ENCODE data around the gene CREM. TPM values are rescaled to one million over a fixed set of nuclear protein-coding genes. Genes with fewer than 3 reads are reported as not detected.

CREM gene
- polyA plus RNA-seq, 1 of the 3 experiments (the other 2 are of a cell fraction): 41.4 TPM

GRCh38 chr10:35236739-35237138, 110.1 kb downstream of the CREM start:
- Histone ChIP-seq H3K4me3 (ENCODE audit: low read depth in 2 of 2, low read length in 1 of 2) (no peak overlapping the region), H3K9me3 (no peaks in the 10 kb centered on the region), H3K27me3 (ENCODE audit: insufficient read depth) (no peaks in the 10 kb centered on the region), H2AFZ (ENCODE audit: low read depth) (no peak overlapping the region), H3K36me3 (replicated peaks in 1 of 2; ENCODE audit: control insufficient read depth in 1 of 2, insufficient read depth in 2 of 2, low read length in 1 of 2) (no peaks in the 10 kb centered on the region), H3K4me2 (no peak overlapping the region), H3K9me2 (no peaks in the 10 kb centered on the region), H3K4me1 (ENCODE audit: control insufficient read depth in 1 of 2, insufficient read depth in 2 of 2, low read depth in 1 of 2, low read length in 1 of 2) (no peaks in the 10 kb centered on the region), H3F3A (replicated peaks; ENCODE audit: insufficient read depth) (no peaks in the 10 kb centered on the region), H3K79me2 (ENCODE audit: insufficient read depth) (no peaks in the 10 kb centered on the region), H4K20me1 (ENCODE audit: insufficient read depth) (no peaks in the 10 kb centered on the region), H3K27ac (ENCODE audit: low read depth in 2 of 2, low read length in 1 of 2) (no peak overlapping the region), H3K9ac (no peak overlapping the region)
- TF ChIP-seq RAD21 (IDR thresholded peaks at IDR 0.05; ENCODE audit: low read length) (peak; percentile 51), GATA2 (CRISPR knock-in tag; IDR thresholded peaks at IDR 0.05) (no peak), CTCF (IDR thresholded peaks at IDR 0.05) (peak; percentile 27), MXI1 (IDR thresholded peaks at IDR 0.05; ENCODE audit: low read depth, low read length) (no peak), NFIC (IDR thresholded peaks at IDR 0.05; ENCODE audit: borderline replicate concordance) (no peak), SMC3 (IDR thresholded peaks at IDR 0.05; ENCODE audit: low read depth, low read length) (peak; percentile 29)
- 73% methylated on average over 3 of the region's 3 CpGs for WGBS (ENCODE audit: low lambda C conversion rate)
- POLR2A ChIA-PET: no interaction called here
- DNase-seq: no peak
- CTCF ChIA-PET: interaction anchor here (0.9 to 1.0 kb wide), 2 partner anchors 10 to 25 kb away, joined by 3 to 4 read pairs; no protein-coding TSS in a partner anchor

GRCh38 chr10:35237766-35238512, 111.3 kb downstream of the CREM start:
- CTCF ChIA-PET: interaction anchor here (1.1 to 2.3 kb wide), 2 partner anchors 325 to 397 kb away, joined by 3 to 10 read pairs; no protein-coding TSS in a partner anchor
- Histone ChIP-seq H3K4me1 (ENCODE audit: control insufficient read depth in 1 of 2, insufficient read depth in 2 of 2, low read depth in 1 of 2, low read length in 1 of 2) (no peaks in the 10 kb centered on the region), H3K4me3 (ENCODE audit: low read depth in 2 of 2, low read length in 1 of 2) (no peak overlapping the region), H3K9me2 (no peaks in the 10 kb centered on the region), H3K4me2 (no peak overlapping the region), H2AFZ (ENCODE audit: low read depth) (no peak overlapping the region), H3K27ac (ENCODE audit: low read depth in 2 of 2, low read length in 1 of 2) (no peak overlapping the region), H3K9me3 (no peaks in the 10 kb centered on the region), H3K79me2 (ENCODE audit: insufficient read depth) (no peaks in the 10 kb centered on the region), H3K9ac (no peak overlapping the region), H3K27me3 (ENCODE audit: insufficient read depth) (no peaks in the 10 kb centered on the region), H3F3A (replicated peaks; ENCODE audit: insufficient read depth) (no peaks in the 10 kb centered on the region), H4K20me1 (ENCODE audit: insufficient read depth) (no peaks in the 10 kb centered on the region), H3K36me3 (replicated peaks in 1 of 2; ENCODE audit: control insufficient read depth in 1 of 2, insufficient read depth in 2 of 2, low read length in 1 of 2) (no peaks in the 10 kb centered on the region)
- POLR2A ChIA-PET: no interaction called here
- no peak for DNase-seq
- TF ChIP-seq, protein P1, sequence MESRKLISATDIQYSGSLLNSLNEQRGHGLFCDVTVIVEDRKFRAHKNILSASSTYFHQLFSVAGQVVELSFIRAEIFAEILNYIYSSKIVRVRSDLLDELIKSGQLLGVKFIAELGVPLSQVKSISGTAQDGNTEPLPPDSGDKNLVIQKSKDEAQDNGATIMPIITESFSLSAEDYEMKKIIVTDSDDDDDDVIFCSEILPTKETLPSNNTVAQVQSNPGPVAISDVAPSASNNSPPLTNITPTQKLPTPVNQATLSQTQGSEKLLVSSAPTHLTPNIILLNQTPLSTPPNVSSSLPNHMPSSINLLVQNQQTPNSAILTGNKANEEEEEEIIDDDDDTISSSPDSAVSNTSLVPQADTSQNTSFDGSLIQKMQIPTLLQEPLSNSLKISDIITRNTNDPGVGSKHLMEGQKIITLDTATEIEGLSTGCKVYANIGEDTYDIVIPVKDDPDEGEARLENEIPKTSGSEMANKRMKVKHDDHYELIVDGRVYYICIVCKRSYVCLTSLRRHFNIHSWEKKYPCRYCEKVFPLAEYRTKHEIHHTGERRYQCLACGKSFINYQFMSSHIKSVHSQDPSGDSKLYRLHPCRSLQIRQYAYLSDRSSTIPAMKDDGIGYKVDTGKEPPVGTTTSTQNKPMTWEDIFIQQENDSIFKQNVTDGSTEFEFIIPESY (IDR thresholded peaks at IDR 0.05; ENCODE audit: borderline replicate concordance, low read depth): no peak
- TF ChIP-seq POLR2AphosphoS5 (IDR thresholded peaks at IDR 0.05; ENCODE audit: low read depth, low read length): no peak
- no peak for TF ChIP-seq YY1 (IDR thresholded peaks at IDR 0.05; ENCODE audit: low read depth)
- no peak for TF ChIP-seq TEAD4 (IDR thresholded peaks at IDR 0.05; ENCODE audit: borderline replicate concordance, insufficient read depth)
- TF ChIP-seq MXI1 (IDR thresholded peaks at IDR 0.05; ENCODE audit: low read depth, low read length): no peak
- no peak for TF ChIP-seq CHD2 (IDR thresholded peaks at IDR 0.05; ENCODE audit: low read length, partially characterized antibody)
- no peak for TF ChIP-seq ELF1 (IDR thresholded peaks at IDR 0.05)
- no peak for TF ChIP-seq IRF3 (IDR thresholded peaks at IDR 0.05; ENCODE audit: low read depth, low read length)
- no peak for TF ChIP-seq TAF1 (IDR thresholded peaks at IDR 0.05; ENCODE audit: borderline replicate concordance, low read depth, low read length)
- TF ChIP-seq, protein P2, sequence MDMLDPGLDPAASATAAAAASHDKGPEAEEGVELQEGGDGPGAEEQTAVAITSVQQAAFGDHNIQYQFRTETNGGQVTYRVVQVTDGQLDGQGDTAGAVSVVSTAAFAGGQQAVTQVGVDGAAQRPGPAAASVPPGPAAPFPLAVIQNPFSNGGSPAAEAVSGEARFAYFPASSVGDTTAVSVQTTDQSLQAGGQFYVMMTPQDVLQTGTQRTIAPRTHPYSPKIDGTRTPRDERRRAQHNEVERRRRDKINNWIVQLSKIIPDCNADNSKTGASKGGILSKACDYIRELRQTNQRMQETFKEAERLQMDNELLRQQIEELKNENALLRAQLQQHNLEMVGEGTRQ (IDR thresholded peaks at IDR 0.05; ENCODE audit: borderline replicate concordance, low read depth, low read length): no peak
- no peak for TF ChIP-seq SMC3 (IDR thresholded peaks at IDR 0.05; ENCODE audit: low read depth, low read length)
- WGBS (ENCODE audit: low lambda C conversion rate): 85% methylated on average over 15 of the region's 15 CpGs
